Measurements from ENCODE around the gene RHEX.
"Not testable (repeated sequence)": the region's sequence is repeated elsewhere in the genome, so short reads cannot be mapped to it uniquely, and the experiment has no call there.

Gene RHEX

GRCh38 chr1:206030714-206031113, 22.3 kb upstream of the RHEX start:
- DNase-seq = peak; percentile 69

GRCh38 chr1:206032380-206033140, 20.4 kb upstream of the RHEX start:
- no peak for DNase-seq

- DNase-seq = peak; percentile 29
Measured at GRCh38 chr1:206035027-206035426, 17.9 kb upstream of the RHEX start.

GRCh38 chr1:206036663-206037455, 16.1 kb upstream of the RHEX start:
- DNase-seq = no peak

GRCh38 chr1:206037581-206037980, 15.4 kb upstream of the RHEX start:
- DNase-seq = no peak

GRCh38 chr1:206039046-206039973, 13.7 kb upstream of the RHEX start:
- no peak for DNase-seq

- no peak for DNase-seq
Measured at GRCh38 chr1:206040328-206040727, 12.6 kb upstream of the RHEX start.

GRCh38 chr1:206041640-206042039, 11.3 kb upstream of the RHEX start:
- DNase-seq = no peak

- DNase-seq = no peak
Measured at GRCh38 chr1:206047271-206047670, 5.7 kb upstream of the RHEX start.

- DNase-seq = no peak
Measured at GRCh38 chr1:206048582-206048981, 4.4 kb upstream of the RHEX start.

- DNase-seq = no peak
Measured at GRCh38 chr1:206049293-206049692, 3.7 kb upstream of the RHEX start.

GRCh38 chr1:206049919-206050600, 2.9 kb upstream of the RHEX start:
- DNase-seq = no peak

GRCh38 chr1:206050655-206051235, 2.2 kb upstream of the RHEX start:
- DNase-seq = no peak

- not testable (repeated sequence) for DNase-seq
Measured at GRCh38 chr1:206052231-206052865, 625 bp upstream of the RHEX start.

GRCh38 chr1:206053616-206054015, 643 bp downstream of the RHEX start:
- not testable (repeated sequence) for DNase-seq

- not testable (repeated sequence) for DNase-seq
Measured at GRCh38 chr1:206055069-206055625, 2.2 kb downstream of the RHEX start.

GRCh38 chr1:206055639-206056323, 2.8 kb downstream of the RHEX start:
- not testable (repeated sequence) for DNase-seq

- DNase-seq = not testable (repeated sequence)
Measured at GRCh38 chr1:206058289-206058926, 5.4 kb downstream of the RHEX start.

GRCh38 chr1:206058927-206059292, 5.9 kb downstream of the RHEX start:
- DNase-seq = no peak

GRCh38 chr1:206059355-206059915, 6.5 kb downstream of the RHEX start:
- DNase-seq = no peak

Data from NCI-H1105 (cell line).